LNCAP (cell line): Measurements from ENCODE around the gene STAT6.

ENCODE experiments used
- TF ChIP-seq, protein P1 (sequence below): fragments of 450-650 bp; IDR thresholded peaks from 2 replicates; pipeline ENCODE4 v1.5.1; 2017; ENCODE audit warnings: mild to moderate bottlenecking

Gene STAT6

GRCh38 chr12:57127101-57127725 is 16.1 kb upstream of the STAT6 start:
- TF ChIP-seq, protein P1, sequence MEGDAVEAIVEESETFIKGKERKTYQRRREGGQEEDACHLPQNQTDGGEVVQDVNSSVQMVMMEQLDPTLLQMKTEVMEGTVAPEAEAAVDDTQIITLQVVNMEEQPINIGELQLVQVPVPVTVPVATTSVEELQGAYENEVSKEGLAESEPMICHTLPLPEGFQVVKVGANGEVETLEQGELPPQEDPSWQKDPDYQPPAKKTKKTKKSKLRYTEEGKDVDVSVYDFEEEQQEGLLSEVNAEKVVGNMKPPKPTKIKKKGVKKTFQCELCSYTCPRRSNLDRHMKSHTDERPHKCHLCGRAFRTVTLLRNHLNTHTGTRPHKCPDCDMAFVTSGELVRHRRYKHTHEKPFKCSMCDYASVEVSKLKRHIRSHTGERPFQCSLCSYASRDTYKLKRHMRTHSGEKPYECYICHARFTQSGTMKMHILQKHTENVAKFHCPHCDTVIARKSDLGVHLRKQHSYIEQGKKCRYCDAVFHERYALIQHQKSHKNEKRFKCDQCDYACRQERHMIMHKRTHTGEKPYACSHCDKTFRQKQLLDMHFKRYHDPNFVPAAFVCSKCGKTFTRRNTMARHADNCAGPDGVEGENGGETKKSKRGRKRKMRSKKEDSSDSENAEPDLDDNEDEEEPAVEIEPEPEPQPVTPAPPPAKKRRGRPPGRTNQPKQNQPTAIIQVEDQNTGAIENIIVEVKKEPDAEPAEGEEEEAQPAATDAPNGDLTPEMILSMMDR = no peak; the same call in 1 of the 2 replicates

DNA sequence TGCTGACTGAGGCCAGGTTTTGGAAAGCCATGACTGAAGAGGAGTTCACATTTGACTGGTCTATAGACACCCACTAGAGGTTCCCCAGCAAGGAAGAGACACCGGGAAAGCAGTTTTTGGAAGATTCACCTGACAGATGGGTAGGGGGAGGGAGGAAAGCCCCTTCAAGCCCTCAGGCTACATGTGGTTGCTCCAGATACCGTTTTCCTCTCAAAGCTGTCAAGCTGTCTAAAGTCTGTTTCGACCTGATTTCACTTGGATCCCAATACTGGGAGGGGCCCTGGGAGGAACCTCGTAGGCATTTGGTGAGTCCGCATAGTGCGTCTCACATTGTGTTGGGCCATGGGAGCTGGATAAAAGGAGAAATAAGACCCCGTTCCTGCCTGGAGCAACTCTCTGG is 15.4 kb upstream of the STAT6 start:
- TF ChIP-seq, protein P1 = no peak

- TF ChIP-seq, protein P1 = no peak
These were observed 14.9 kb upstream of the STAT6 start for GRCh38 chr12:57126061-57126460.

- TF ChIP-seq, protein P1 = peak; percentile 89
These were observed 13.2 kb upstream of the STAT6 start for GRCh38 chr12:57124261-57124877.

- TF ChIP-seq, protein P1 = no peak
These were observed 12.7 kb upstream of the STAT6 start for GRCh38 chr12:57123813-57124212.

DNA sequence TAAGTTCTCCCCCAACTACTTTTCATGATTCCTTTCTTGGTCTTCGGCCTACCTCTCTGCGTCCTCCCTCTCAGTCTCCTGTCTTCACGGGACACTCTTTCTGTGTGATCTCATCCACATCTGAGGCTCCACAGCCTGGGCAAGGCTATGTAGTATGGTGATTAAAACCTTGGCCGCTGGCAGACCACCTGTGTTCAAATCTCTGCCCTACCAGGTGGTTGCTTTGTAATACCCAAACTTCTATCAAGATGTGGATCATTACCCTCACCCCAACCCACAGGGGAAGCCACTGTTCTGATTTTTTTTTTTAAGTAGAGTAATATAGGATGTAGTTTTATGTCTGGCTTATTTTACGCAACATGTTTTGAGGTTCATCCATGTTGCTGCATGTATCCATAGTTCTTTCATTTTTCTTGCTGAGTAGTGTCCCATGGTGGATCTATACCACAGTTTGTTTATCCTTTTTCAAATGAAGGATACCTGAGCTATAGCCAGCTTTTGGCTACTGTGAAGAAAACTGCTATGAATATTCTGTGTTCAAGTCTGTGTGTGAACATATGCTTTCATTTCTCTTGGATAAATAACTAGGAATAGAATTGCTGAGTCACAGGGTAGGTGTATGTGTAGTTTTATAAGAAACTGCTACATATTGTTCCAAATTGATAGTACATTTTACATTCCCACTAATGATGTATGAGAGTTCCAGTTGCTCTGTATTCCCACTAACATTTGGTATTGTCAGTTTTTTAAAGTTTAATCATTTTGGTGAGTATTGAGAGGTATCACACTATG is 8.3 kb upstream of the STAT6 start:
- TF ChIP-seq, protein P1 = no peak

- TF ChIP-seq, protein P1 = no peak
These were observed 7.6 kb upstream of the STAT6 start for GRCh38 chr12:57118711-57119271.
